Mammary epithelial cell (primary cell): ENCODE measurements around the gene IRAG1.

ENCODE experiments used
- EZH2 ChIP-seq: IDR thresholded peaks from 2 replicates; pipeline ENCODE4 v1.6.1; 2012; ENCODE audit warnings: low read length, inconsistent platforms, borderline replicate concordance
- TF ChIP-seq, protein P1 (sequence below), 2 donors: IDR thresholded peaks in 1 of 2; conservative IDR thresholded peaks in 1 of 2; 2 replicates each; pipeline ENCODE4 v1.5.1; 2011 to 2012; ENCODE audit warnings: inconsistent platforms in 2 of 2, low read length in 2 of 2, mild to moderate bottlenecking in 2 of 2, control low read depth in 1 of 2, low read depth in 1 of 2; ENCODE audit not compliant: insufficient read depth in 1 of 2; ENCODE audit errors: extremely low read depth in 1 of 2

DNA sequence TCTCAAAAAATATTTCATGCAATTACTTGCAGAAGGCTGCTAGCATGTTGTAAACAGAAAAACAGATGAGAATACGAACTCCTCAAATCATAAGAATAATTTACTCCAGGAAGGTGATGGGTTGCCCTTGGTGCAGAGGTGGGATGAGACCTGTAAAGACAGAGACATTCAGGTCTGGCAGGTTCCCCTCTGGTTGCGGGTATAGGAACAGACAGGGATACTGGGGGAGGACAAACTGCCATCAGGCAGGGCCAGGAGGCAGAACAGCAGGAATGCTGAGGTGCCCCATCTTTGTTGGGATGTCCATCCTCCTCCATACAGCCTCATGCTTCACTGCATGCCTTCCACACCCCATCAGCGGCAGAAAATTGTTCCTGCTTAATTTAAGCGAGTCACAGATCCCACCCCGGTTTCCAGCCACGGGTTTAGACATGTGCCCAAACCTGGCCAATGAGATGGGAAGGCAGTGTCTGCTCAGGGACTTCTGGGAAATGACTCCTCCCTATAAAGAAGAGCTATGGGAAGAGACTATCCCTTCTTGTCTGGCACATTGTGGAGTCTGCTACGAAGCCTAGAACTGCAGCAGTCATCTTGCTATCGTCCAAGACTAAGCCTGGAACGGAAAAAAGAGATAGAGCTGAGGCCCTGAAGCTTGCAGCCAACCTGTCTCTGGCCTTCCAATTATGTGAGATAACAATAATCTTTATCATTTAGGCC lies 23.1 kb upstream of the IRAG1 start:
- TF ChIP-seq, protein P1, sequence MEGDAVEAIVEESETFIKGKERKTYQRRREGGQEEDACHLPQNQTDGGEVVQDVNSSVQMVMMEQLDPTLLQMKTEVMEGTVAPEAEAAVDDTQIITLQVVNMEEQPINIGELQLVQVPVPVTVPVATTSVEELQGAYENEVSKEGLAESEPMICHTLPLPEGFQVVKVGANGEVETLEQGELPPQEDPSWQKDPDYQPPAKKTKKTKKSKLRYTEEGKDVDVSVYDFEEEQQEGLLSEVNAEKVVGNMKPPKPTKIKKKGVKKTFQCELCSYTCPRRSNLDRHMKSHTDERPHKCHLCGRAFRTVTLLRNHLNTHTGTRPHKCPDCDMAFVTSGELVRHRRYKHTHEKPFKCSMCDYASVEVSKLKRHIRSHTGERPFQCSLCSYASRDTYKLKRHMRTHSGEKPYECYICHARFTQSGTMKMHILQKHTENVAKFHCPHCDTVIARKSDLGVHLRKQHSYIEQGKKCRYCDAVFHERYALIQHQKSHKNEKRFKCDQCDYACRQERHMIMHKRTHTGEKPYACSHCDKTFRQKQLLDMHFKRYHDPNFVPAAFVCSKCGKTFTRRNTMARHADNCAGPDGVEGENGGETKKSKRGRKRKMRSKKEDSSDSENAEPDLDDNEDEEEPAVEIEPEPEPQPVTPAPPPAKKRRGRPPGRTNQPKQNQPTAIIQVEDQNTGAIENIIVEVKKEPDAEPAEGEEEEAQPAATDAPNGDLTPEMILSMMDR (conservative IDR thresholded peaks at IDR 0.05 in 1 of 2, IDR thresholded peaks at IDR 0.05 in 1 of 2; ENCODE audit: extremely low read depth in 1 of 2, insufficient read depth in 1 of 2, low read depth in 1 of 2, low read length in 2 of 2): no peak
- no peak for TF ChIP-seq EZH2
